PFSK-1 (cell line): ENCODE results near the gene ZNF697.

Experiments
- POLR2AphosphoS5 ChIP-seq: IDR thresholded peaks from 2 replicates; pipeline ENCODE4 v1.6.1; 2012; ENCODE audit warnings: low read depth, mild to moderate bottlenecking, control low read depth, low read length, moderate library complexity
- SIN3A ChIP-seq: IDR thresholded peaks from 2 replicates; pipeline ENCODE4 v1.6.1; 2012; ENCODE audit warnings: mild to moderate bottlenecking, low read length, moderate library complexity, borderline replicate concordance; ENCODE audit not compliant: insufficient read depth
- TAF1 ChIP-seq: IDR thresholded peaks from 2 replicates; pipeline ENCODE4 v1.6.1; 2012; ENCODE audit warnings: low read length, control low read depth, borderline replicate concordance; ENCODE audit not compliant: insufficient read depth
- TF ChIP-seq, protein P1 (sequence below), 2 experiments: IDR thresholded peaks; 2 replicates each; pipeline versions ENCODE4 v1.6.1 to v1.8.0; 2011 to 2012; ENCODE audit warnings: low read depth in 2 of 2, low read length in 2 of 2, control low read depth in 1 of 2, inconsistent platforms in 1 of 2, mild to moderate bottlenecking in 1 of 2, moderate library complexity in 1 of 2; ENCODE audit not compliant: insufficient read depth in 1 of 2

DNA sequence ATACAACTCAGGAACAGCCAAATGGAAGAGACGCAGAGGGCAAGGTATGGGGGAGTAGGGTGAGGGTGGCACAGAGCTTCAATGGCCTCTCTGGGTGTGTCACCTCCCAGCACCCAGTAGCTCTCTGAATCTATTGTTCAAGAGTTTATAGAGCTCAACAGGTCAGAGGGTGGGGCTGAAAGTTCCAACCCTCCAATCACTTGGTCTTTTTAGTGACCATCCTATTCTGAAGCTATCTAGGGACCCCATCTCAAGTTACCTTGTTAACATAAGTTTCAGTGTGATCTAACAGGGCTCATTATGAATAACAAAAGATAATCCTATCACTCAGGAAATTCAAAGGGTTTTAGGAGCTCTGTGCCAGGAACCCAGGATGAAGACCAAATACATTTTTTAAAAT, 31.2 kb upstream of the ZNF697 start:
- TF ChIP-seq TAF1, result no peak
- TF ChIP-seq, protein P1, sequence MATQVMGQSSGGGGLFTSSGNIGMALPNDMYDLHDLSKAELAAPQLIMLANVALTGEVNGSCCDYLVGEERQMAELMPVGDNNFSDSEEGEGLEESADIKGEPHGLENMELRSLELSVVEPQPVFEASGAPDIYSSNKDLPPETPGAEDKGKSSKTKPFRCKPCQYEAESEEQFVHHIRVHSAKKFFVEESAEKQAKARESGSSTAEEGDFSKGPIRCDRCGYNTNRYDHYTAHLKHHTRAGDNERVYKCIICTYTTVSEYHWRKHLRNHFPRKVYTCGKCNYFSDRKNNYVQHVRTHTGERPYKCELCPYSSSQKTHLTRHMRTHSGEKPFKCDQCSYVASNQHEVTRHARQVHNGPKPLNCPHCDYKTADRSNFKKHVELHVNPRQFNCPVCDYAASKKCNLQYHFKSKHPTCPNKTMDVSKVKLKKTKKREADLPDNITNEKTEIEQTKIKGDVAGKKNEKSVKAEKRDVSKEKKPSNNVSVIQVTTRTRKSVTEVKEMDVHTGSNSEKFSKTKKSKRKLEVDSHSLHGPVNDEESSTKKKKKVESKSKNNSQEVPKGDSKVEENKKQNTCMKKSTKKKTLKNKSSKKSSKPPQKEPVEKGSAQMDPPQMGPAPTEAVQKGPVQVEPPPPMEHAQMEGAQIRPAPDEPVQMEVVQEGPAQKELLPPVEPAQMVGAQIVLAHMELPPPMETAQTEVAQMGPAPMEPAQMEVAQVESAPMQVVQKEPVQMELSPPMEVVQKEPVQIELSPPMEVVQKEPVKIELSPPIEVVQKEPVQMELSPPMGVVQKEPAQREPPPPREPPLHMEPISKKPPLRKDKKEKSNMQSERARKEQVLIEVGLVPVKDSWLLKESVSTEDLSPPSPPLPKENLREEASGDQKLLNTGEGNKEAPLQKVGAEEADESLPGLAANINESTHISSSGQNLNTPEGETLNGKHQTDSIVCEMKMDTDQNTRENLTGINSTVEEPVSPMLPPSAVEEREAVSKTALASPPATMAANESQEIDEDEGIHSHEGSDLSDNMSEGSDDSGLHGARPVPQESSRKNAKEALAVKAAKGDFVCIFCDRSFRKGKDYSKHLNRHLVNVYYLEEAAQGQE (IDR thresholded peaks at IDR 0.05; ENCODE audit: insufficient read depth in 1 of 2, low read depth in 2 of 2, low read length in 2 of 2), result no peak
- no peak for TF ChIP-seq POLR2AphosphoS5
- TF ChIP-seq SIN3A, result no peak
